Fibroblast of lung (primary cell): ENCODE data around the gene GTPBP1. TPM values are rescaled to one million over a fixed set of nuclear protein-coding genes. Genes with fewer than 3 reads are reported as not detected.

Experiments
- DNase-seq, 2 donors: peaks; one replicate each; pipeline versions ENCODE4 v3.0.0 to v3.0.0-alpha.2; 2010; ENCODE audit warnings: low read depth in 2 of 2
- H2AFZ ChIP-seq: 2 replicates; pipeline ENCODE4 v1.5.1; 2012; ENCODE audit warnings: low read length, control low read depth, inconsistent platforms
- H3K27ac ChIP-seq: 2 replicates; pipeline ENCODE4 v1.5.1; 2011; ENCODE audit warnings: low read length, control low read depth; ENCODE audit not compliant: insufficient read depth
- H3K27me3 ChIP-seq: 2 replicates; pipeline ENCODE4 v1.5.1; 2011; ENCODE audit warnings: mild to moderate bottlenecking, low read length; ENCODE audit not compliant: control insufficient read depth, insufficient read depth
- H3K36me3 ChIP-seq: 2 replicates; pipeline ENCODE4 v1.5.1; 2011; ENCODE audit warnings: low read length; ENCODE audit not compliant: control insufficient read depth, insufficient read depth
- H3K4me1 ChIP-seq: 2 replicates; pipeline ENCODE4 v1.5.1; 2011; ENCODE audit warnings: low read length; ENCODE audit not compliant: control insufficient read depth, insufficient read depth; ENCODE audit errors: extremely low read depth
- H3K4me2 ChIP-seq: 2 replicates; pipeline ENCODE4 v1.5.1; 2011; ENCODE audit warnings: low read length, control low read depth; ENCODE audit not compliant: insufficient read depth; ENCODE audit errors: extremely low read depth
- H3K4me3 ChIP-seq, 4 experiments: fragments of 200-600 bp in 1 of 4; sonication (generic) in 1 of 4; replicated peaks in 1 of 4; 2 replicates each; pipeline ENCODE4 v1.5.1; 2011 to 2016; ENCODE audit warnings: low read length in 4 of 4, low read depth in 3 of 4, mild to moderate bottlenecking in 3 of 4, control low read depth in 2 of 4, inconsistent platforms in 1 of 4, mixed read lengths in 1 of 4; ENCODE audit not compliant: insufficient read depth in 1 of 4; ENCODE audit errors: control extremely low read depth in 1 of 4
- H3K79me2 ChIP-seq: 2 replicates; pipeline ENCODE4 v1.5.1; 2012; ENCODE audit warnings: mild to moderate bottlenecking, low read length, inconsistent platforms; ENCODE audit not compliant: control insufficient read depth, insufficient read depth
- H3K9ac ChIP-seq: 2 replicates; pipeline ENCODE4 v1.5.1; 2011; ENCODE audit warnings: mild to moderate bottlenecking, low read length, control low read depth; ENCODE audit not compliant: insufficient read depth
- H3K9me3 ChIP-seq: 2 replicates; pipeline ENCODE4 v1.5.1; 2012; ENCODE audit warnings: low read depth, low read length; ENCODE audit not compliant: control insufficient read depth, insufficient read depth
- H4K20me1 ChIP-seq: 2 replicates; pipeline ENCODE4 v1.5.1; 2011; ENCODE audit warnings: low read length; ENCODE audit not compliant: control insufficient read depth, insufficient read depth; ENCODE audit errors: extremely low read depth
- CTCF ChIP-seq, 2 donors: IDR thresholded peaks in 1 of 2; conservative IDR thresholded peaks in 1 of 2; 1 replicate in 1 of 2; 2 replicates in 1 of 2; pipeline ENCODE4 v1.5.1; 2011 to 2012; ENCODE audit warnings: low read length in 2 of 2, control low read depth in 1 of 2, inconsistent platforms in 1 of 2, low read depth in 1 of 2, mild to moderate bottlenecking in 1 of 2
- EZH2 ChIP-seq: IDR thresholded peaks from 2 replicates; pipeline ENCODE4 v1.5.1; 2012; ENCODE audit warnings: low read length, control low read depth, mild to moderate bottlenecking; ENCODE audit errors: missing control alignments
- polyA plus RNA-seq, 2 donors: library from polyadenylated mRNA; depleted of rRNA in 1 of 2; stranded (reverse) in 1 of 2; unstranded in 1 of 2; fragments of >200 nt; gene quantifications; 2 replicates each; pipeline ENCODE4 v1.2.1, GENCODE V29; 2011 to 2012; ENCODE audit warnings: missing spikeins in 1 of 2
- total RNA-seq: library from RNA; depleted of rRNA; stranded (reverse); fragments of >200 nt; gene quantifications from 2 replicates; pipeline ENCODE4 v1.2.1, GENCODE V29; 2014

The GTPBP1 gene
- total and polyA plus RNA-seq, 2 donors (not counting 1 experiment from before 2014, with no cell fraction given), result 20.6 to 23.1 TPM

GRCh38 chr22:38700789-38701628 lies 4.7 kb upstream of the GTPBP1 start, which contains the start of gene JOSD1:
JOSD1 (minus strand) TSS chr22:38700943; CDS start chr22:38699987, 956 bp downstream.
- H3K79me2 ChIP-seq, result peaks cover 36% of the 10 kb centered on the region
- no peaks in the 10 kb centered on the region for H3K36me3 ChIP-seq
- no peaks in the 10 kb centered on the region for H3K27me3 ChIP-seq
- peak within 1 kb of the TSS; percentile 90 for H3K9ac ChIP-seq
- no peaks in the 10 kb centered on the region for H3K9me3 ChIP-seq
- no peak for TF ChIP-seq EZH2
- no peak for TF ChIP-seq CTCF (conservative IDR thresholded peaks at IDR 0.05 in 1 of 2, IDR thresholded peaks at IDR 0.05 in 1 of 2; ENCODE audit: low read depth in 1 of 2, low read length in 2 of 2)
- peak within 1 kb of the TSS; percentile 60 to 92 (median 73) for H3K4me3 ChIP-seq
- no peaks in the 10 kb centered on the region for H4K20me1 ChIP-seq
- H3K27ac ChIP-seq, result peak within 1 kb of the TSS; percentile 89
- peak within 1 kb of the TSS; percentile 4 for H2AFZ ChIP-seq
- H3K4me2 ChIP-seq, result peak within 1 kb of the TSS; percentile 98
- H3K4me1 ChIP-seq, result peaks cover 18% of the 10 kb centered on the region
- peak; percentile 92 to 95 for DNase-seq

- no peak for TF ChIP-seq CTCF (conservative IDR thresholded peaks at IDR 0.05 in 1 of 2, IDR thresholded peaks at IDR 0.05 in 1 of 2; ENCODE audit: low read depth in 1 of 2, low read length in 2 of 2)
- TF ChIP-seq EZH2, result no peak
- Histone ChIP-seq H3K9ac (no peak overlapping the region), H3K4me2 (peak overlapping the region; percentile 60)
Observed at GRCh38 chr22:38704654-38705234, 1.0 kb upstream of the GTPBP1 start.

More at GRCh38 chr22:38704654-38705234, 1.0 kb upstream of the GTPBP1 start:
- Histone ChIP-seq H3K27me3 (no peaks in the 10 kb centered on the region), H3K4me3 (peak overlapping the region in 2 of 4 experiments; percentile 51 to 60), H2AFZ (peak overlapping the region; percentile 5), H4K20me1 (no peaks in the 10 kb centered on the region), H3K79me2 (peaks cover 41% of the 10 kb centered on the region), H3K36me3 (no peaks in the 10 kb centered on the region), H3K9me3 (no peaks in the 10 kb centered on the region), H3K4me1 (peaks cover 9% of the 10 kb centered on the region), H3K27ac (peak overlapping the region; percentile 23)
- no peak for DNase-seq
